Stimulated activated CD4-positive, alpha-beta T cell treated with anti-CD3 and anti-CD28 coated beads, Interleukin-4, amount 100 ng/mL, for 24 hours (primary cell): ENCODE measurements around the gene SOWAHD.
"Not testable (repeated sequence)": the region's sequence is repeated elsewhere in the genome, so short reads cannot be mapped to it uniquely, and the experiment has no call there.

Experiments
- DNase-seq: peaks from one replicate; pipeline ENCODE4 v3.0.0-alpha.2; 2020

Gene SOWAHD

DNA sequence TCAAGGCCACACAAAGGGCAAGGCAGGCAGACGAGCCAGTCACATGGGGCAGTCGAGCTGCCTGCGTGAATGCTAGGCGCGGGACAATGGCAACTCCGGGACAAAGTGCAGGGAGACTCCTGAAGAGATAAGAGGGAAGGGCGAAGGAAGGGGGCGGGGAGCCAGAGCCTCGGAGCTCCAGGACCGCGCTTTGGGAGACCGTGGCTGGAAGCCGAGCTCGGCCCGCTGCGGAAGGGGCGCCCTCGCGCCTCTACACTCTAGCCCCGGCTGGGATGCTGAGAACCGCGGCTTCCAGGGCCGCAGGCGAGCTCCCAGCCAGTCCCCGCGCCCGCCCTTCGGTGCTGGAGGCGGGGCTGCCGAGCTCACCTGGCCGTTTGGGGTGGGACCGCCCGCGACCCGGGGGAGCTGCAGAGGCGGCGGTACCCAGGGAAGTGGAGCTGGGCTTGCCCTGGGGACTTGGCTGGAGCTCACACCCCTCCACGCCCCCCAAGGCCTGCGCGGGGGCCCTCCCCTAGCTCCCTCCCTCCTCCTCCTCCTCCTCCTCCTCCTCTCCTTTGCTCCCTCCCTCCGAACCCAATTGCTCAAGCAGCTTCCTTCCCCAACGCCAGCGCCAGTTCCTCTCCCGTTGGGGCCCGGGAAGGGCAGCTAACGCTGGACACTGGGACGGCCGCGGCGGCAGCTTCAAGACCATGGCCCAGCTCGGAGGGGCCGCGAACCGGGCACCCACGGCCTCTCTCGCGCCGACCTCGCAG lies at the start of gene SOWAHD:
Gene SOWAHD, plus strand, starts transcription at position 610 of the 752 bp plus-strand sequence. Its CDS starts 80 bp downstream, at position 690.
- peak; percentile 13 for DNase-seq

DNA sequence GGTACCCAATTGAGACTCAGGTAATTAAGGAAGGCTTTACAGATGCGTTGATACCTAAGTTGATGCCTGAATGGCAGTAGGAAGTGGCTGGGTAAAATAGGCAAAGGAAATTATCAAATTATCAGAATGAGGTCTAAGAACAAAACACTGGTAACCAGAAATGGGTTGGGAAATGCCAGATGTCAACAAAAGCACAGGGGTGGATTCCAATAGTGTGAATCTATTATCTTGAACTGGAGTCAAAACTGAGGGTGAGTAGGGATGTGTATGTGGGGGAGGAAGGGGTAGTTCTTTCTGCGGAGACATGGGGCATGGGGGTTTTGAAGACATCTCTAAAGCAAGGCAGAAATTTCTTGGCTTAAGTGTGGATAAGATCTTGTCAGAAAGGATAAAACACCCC lies 49.5 kb upstream of the SOWAHD start:
- no peak for DNase-seq

DNA sequence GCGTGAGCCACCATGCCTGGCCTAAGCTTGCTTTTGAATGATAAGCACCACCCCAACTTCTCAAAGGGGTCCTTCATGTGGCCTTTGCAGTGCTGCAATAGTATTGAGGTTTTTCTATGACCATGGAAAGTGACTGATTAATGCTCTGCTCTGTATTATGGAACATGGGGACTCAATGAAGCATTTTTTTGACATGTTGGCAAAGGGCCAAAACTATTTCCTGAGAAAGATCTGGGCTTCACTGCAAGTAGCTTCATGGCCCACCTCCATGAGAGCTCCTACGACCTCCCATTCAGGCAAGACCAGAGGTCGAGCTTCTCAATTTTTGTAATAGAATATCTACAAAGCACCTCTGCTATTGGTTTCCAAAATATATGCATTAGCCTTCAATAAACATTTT lies 48.8 kb upstream of the SOWAHD start:
- DNase-seq = no peak

GRCh38 chrX:119721487-119721886 lies 36.9 kb upstream of the SOWAHD start:
- DNase-seq = no peak

GRCh38 chrX:119721926-119722325 lies 36.5 kb upstream of the SOWAHD start:
- DNase-seq = no peak

- no peak for DNase-seq
Measured at GRCh38 chrX:119726900-119727555, 31.4 kb upstream of the SOWAHD start.

DNA sequence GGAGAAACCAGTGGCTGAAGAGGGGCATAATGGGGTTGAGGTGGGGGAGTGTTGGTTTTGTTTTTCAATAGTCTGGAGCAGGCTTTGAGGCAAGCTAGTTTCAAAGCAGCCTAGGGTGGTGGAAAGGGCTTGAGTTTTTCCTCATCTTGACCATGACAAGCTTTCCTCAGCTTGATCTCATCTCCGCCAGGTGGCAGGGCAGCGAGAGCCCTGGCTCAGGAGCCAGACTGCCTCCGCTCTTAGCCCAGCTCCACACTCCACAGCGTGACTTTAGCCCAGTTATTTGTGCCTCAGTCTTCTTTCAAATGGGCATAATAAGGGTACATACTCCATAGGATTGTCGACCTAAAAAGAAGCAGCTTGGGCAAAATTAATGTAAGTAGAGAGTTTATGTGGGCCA lies 29.9 kb upstream of the SOWAHD start:
- no peak for DNase-seq

DNA sequence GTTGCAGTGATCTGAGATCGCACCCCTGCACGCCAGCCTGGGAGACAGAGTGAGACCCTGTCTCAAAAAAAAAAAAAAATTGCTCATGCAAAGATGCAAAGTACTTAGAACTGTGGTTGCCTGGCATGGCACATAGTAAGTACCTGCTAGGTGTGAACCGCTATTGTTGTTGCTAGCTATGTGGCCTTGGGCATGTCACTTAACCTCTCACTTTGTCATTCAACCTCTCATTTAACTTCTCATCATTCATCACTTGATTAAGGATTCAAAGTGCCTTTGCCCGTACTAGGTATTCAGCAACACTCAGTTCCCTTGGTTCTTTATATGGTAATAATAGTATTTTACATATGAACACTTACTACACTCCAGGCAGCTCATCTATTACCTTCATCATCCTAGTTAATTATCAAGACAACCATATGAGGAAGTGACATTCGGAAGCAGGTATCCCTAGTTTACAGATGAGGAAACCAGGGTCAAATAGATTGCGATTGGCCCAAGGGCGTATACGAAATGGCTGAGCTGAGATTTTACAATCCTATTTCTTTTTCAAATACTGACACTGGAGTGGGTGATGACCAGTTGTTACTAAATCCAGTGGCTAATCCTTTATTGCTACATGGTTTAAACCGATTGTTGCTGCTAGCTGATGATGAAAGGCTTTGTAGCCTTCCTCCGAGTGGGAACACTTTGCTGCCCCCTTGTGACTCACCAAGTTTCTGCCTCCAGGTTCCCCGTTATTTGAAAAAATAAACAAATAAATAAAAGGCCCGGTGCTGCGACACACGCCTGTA lies 28.8 kb upstream of the SOWAHD start:
- DNase-seq = peak; percentile 67

GRCh38 chrX:119734897-119735339 lies 23.5 kb upstream of the SOWAHD start:
- no peak for DNase-seq

- DNase-seq = no peak
Measured at GRCh38 chrX:119735467-119735866, 22.9 kb upstream of the SOWAHD start.

DNA sequence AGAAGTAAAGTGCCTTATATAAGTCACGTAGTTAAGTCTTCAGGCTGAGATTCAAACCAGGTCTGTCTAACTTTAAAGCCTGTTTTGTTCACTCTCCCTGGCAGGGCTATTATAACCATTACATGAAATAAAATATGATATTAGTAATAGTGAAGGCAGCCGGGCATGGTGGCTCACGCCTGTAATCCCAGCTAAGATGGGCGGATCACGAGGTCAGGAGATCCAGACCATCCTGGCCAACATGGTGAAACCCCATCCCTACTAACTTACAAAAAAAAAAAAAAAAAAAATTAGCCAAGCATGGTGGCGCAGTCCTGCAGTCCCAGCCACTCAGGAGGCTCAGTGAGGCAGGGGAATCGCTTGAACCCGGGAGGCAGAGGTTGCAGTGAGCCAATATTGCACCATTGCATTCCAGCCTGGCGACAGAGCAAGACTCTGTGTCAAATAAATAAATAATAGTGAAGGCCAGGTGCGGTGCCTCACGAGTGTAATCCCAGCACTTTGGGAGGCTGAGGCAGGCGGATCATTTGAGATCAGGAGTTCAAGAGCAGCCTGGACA lies 22.1 kb upstream of the SOWAHD start:
- DNase-seq = no peak

- no peak for DNase-seq
Measured at GRCh38 chrX:119738742-119739141, 19.6 kb upstream of the SOWAHD start.

DNA sequence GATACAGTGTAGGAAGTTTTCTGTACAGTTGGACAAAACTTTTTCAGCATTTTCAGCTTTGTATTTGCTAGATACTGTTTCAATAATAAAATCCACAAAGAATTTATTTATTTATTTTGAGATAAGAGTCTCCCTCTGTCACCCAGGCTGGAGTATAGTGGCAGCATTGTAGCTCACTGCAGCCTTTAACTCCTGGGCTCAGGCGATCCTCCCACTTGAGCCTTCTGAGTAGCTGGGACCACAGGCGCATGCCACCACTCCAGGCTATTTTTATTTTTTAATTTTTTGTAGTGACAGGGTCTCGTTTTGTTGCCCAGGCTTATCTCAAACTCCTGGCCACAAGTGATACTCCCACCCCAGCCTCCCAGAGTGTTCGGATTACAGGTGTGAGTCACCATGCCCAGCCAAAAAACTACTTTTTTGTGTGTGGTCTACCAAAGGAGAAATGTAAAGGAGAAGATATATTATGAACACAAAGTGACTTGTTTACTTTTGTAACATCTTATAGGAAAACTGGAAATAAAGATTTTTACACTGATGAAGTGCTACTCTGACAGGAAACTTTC lies 13.0 kb upstream of the SOWAHD start:
- no peak for DNase-seq

DNA sequence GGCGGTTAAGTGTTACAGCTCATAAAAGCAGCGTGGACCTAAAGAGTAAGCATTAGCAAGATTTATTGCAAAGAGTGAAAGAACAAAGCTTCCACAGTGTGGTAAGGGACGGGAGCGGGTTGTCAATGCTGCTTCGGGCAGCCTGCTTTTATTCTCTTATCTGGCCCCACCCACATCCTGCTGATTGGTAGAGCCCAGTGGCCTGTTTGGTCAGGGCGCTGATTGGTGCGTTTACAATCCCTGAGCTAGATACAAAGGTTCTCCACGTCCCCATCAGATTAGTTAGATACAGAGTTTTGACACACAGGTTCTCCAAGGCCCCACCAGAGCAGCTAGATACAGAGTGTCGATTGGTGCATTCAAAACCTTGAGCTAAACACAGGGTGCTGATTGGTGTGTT lies 8.3 kb upstream of the SOWAHD start:
- not testable (repeated sequence) for DNase-seq

DNA sequence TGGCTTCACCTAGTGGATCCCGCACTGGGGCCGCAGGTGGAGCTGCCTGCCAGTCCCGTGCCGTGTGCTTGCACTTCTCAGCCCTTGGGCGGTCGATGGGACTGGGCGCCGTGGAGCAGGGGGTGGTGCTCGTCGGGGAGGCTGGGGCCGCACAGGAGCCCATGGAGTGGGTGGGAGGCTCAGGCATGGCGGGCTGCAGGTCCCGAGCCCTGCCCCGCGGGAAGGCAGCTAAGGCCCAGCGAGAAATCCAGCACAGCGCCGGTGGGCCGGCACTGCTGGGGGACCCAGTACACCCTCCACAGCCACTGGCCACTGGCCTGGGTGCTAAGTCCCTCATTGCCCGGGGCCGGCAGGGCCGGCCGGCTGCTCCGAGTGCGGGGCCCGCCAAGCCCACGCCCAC lies 7.6 kb upstream of the SOWAHD start:
- DNase-seq = not testable (repeated sequence)

- DNase-seq = no peak
Measured at GRCh38 chrX:119753001-119753400, 5.4 kb upstream of the SOWAHD start.

DNA sequence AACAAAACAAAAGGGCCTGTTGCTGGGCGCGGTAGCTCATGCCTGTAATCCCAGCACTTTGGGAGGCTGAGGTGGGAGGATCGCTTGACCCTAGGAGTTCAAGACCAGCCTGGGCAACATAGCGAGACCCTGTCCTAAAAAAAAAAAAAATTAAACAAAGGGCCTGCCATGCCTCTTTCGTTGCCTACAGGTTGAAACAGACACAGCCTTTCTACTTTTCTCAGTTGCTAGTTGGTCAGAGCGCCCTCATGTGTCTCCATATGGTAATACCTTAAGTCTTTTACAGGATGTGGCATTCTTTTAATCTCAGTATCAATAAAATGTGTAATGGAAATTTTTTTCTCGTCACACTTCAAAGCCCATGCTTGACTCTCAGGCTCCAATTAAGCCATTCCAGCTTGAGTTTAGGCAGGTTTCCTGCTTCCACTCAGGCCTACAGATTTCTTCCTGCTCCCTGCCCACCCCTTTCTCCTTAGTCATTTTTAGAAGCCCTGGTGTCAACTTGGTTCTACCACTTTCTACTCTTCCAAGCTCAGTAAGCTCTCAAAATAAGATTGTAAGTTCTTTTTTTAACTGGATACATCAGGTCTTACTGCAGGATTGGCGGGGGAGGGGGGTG lies 4.6 kb upstream of the SOWAHD start:
- DNase-seq = peak; percentile 54

- DNase-seq = peak; percentile 53
Measured at GRCh38 chrX:119755981-119756533, 2.3 kb upstream of the SOWAHD start.

- DNase-seq = no peak
Measured at GRCh38 chrX:119756926-119757635, 1.3 kb upstream of the SOWAHD start.

GRCh38 chrX:119757646-119757978 lies 776 bp upstream of the SOWAHD start:
- DNase-seq = no peak

- DNase-seq = peak; percentile 15
Measured at GRCh38 chrX:119758731-119759247, 401 bp downstream of the SOWAHD start.
